Mucosa of rectum (tissue), 2 donors: ENCODE data around the gene GPNMB.

ENCODE experiments used
- H3K27ac ChIP-seq, 2 donors: one replicate each; pipeline ENCODE4 v1.7.0; 2013; ENCODE audit warnings: inconsistent platforms in 2 of 2, low read depth in 2 of 2, low read length in 2 of 2
- H3K27me3 ChIP-seq, 2 donors: one replicate each; pipeline ENCODE4 v1.7.0; 2013; ENCODE audit warnings: low read length in 2 of 2; ENCODE audit not compliant: control insufficient read depth in 2 of 2, insufficient read depth in 2 of 2
- H3K36me3 ChIP-seq, 2 donors: one replicate each; pipeline ENCODE4 v1.7.0; 2013; ENCODE audit warnings: low read length in 2 of 2; ENCODE audit not compliant: control insufficient read depth in 2 of 2, insufficient read depth in 2 of 2
- H3K4me1 ChIP-seq, 2 donors: one replicate each; pipeline ENCODE4 v1.7.0; 2013; ENCODE audit warnings: low read length in 2 of 2, mild to moderate bottlenecking in 1 of 2; ENCODE audit not compliant: control insufficient read depth in 2 of 2, insufficient read depth in 2 of 2
- H3K4me3 ChIP-seq, 2 donors: one replicate each; pipeline ENCODE4 v1.7.0; 2013; ENCODE audit warnings: low read length in 2 of 2
- H3K9ac ChIP-seq, 2 donors: one replicate each; pipeline ENCODE4 v1.7.0; 2013; ENCODE audit warnings: low read length in 2 of 2, low read depth in 1 of 2, mild to moderate bottlenecking in 1 of 2
- H3K9me3 ChIP-seq, 2 donors: one replicate each; pipeline ENCODE4 v1.7.0; 2013; ENCODE audit warnings: low read length in 2 of 2; ENCODE audit not compliant: control insufficient read depth in 2 of 2
- donor health status: healthy.
- donor health status: Normal muscosa, but diverticular disease.

GPNMB gene

GRCh38 chr7:23211589-23211988, 35.0 kb upstream of the GPNMB start:
- no peaks in the 10 kb centered on the region for H3K36me3 ChIP-seq
- H3K27ac ChIP-seq, result no peak overlapping the region
- H3K9me3 ChIP-seq, result no peaks in the 10 kb centered on the region
- peaks cover 6 to 8% of the 10 kb centered on the region in 2 donors for H3K4me1 ChIP-seq
- no peak overlapping the region for H3K4me3 ChIP-seq
- no peak overlapping the region for H3K9ac ChIP-seq
- no peaks in the 10 kb centered on the region for H3K27me3 ChIP-seq

DNA sequence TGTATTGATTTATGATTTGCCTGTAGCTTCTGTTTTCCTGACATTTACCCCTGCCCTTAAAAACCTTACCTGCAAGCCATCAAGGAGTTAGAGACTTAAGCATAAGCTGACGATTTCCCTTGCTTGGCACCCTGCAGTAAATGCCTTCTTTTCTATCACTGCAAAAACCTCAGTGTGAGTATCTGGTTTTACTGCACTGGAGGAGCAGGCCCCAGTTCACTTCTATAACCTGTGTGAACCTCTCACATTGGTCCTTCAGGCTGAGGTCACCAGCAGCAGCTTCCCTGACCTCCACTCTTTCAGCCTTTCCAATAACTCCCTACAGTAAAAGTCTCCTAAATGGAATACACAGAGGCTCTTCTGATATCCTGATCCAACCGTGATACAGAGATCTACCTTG, 34.2 kb upstream of the GPNMB start:
- H3K27me3 ChIP-seq, result no peaks in the 10 kb centered on the region
- H3K36me3 ChIP-seq, result no peaks in the 10 kb centered on the region
- no peak overlapping the region for H3K9ac ChIP-seq
- no peak overlapping the region for H3K27ac ChIP-seq
- peaks cover 6 to 8% of the 10 kb centered on the region in 2 donors for H3K4me1 ChIP-seq
- no peaks in the 10 kb centered on the region for H3K9me3 ChIP-seq
- no peak overlapping the region for H3K4me3 ChIP-seq

- Histone ChIP-seq H3K4me1 (peaks cover 6% of the 10 kb centered on the region in 2 donors), H3K9me3 (no peaks in the 10 kb centered on the region), H3K27ac (no peak overlapping the region), H3K36me3 (no peaks in the 10 kb centered on the region), H3K27me3 (no peaks in the 10 kb centered on the region), H3K9ac (no peak overlapping the region), H3K4me3 (no peak overlapping the region)
Observed at GRCh38 chr7:23212841-23213240, 33.7 kb upstream of the GPNMB start.

DNA sequence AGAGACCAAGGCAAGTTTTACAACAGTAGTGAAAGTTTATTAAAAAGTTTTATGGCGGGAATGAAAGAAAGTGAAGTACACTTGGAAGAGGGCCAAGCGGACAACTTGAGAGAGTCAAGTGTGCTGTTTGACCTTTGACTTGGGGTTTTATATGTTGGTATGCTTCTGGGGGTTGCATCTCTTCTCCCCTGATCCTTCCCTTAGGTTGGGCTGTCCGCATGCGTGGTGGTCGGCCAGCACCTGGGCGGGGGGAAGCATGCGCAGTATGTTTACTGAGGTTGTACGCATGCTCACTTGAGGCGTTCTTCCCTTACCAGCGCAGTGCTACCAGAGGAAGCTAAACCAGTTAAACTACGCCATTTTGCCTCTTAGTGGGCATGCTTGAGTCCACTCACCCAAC, 32.8 kb upstream of the GPNMB start:
- Histone ChIP-seq H3K4me3 (no peak overlapping the region), H3K27ac (no peak overlapping the region), H3K4me1 (peaks cover 6% of the 10 kb centered on the region in 2 donors), H3K27me3 (no peaks in the 10 kb centered on the region), H3K9me3 (no peaks in the 10 kb centered on the region), H3K36me3 (no peaks in the 10 kb centered on the region), H3K9ac (no peak overlapping the region)

DNA sequence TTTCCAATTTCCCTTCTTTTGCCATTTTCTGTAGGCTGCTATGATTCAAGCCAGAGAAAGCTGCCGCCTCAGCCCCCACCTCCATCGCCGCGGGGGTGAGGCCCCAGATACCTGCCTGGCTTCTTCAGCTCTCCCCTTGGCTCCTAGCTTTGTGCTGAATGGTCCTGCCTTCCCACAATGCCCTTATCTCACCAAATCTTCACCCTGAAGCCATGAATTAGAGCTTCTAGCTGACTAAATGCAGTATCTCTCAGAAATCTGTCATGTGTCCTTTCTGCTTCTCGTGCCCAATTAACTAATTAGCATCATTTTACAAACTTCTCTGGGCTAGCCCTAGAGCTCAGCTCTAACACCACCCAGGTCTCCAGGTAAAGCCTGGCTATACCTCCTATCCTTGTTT, 32.2 kb upstream of the GPNMB start:
- Histone ChIP-seq H3K9ac (no peak overlapping the region), H3K27ac (no peak overlapping the region), H3K4me1 (peaks cover 6% of the 10 kb centered on the region in 2 donors), H3K36me3 (no peaks in the 10 kb centered on the region), H3K27me3 (no peaks in the 10 kb centered on the region), H3K9me3 (no peaks in the 10 kb centered on the region), H3K4me3 (no peak overlapping the region)

DNA sequence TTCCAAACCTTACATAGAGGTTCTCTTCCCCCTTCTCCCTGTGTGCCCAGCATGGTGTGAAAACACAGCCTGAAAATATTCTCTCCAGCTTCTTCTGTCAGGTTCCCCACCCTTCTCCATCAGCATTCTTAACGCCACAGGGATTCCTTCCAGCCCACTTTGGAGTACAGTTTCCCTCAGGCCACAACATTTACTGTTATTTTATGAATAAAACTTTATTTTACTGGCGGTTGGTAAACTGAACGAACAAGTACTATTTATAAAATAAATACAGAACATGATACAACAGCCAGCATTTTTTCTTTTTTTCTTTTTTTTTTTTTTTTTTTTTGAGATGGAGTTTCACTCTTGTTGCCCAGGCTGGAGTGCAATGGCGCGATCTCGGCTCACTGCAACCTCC, 31.6 kb upstream of the GPNMB start:
- H3K27me3 ChIP-seq, result no peaks in the 10 kb centered on the region
- H3K9ac ChIP-seq, result no peak overlapping the region
- no peaks in the 10 kb centered on the region for H3K9me3 ChIP-seq
- H3K36me3 ChIP-seq, result no peaks in the 10 kb centered on the region
- peaks cover 6% of the 10 kb centered on the region in 2 donors for H3K4me1 ChIP-seq
- H3K27ac ChIP-seq, result no peak overlapping the region
- H3K4me3 ChIP-seq, result no peak overlapping the region

DNA sequence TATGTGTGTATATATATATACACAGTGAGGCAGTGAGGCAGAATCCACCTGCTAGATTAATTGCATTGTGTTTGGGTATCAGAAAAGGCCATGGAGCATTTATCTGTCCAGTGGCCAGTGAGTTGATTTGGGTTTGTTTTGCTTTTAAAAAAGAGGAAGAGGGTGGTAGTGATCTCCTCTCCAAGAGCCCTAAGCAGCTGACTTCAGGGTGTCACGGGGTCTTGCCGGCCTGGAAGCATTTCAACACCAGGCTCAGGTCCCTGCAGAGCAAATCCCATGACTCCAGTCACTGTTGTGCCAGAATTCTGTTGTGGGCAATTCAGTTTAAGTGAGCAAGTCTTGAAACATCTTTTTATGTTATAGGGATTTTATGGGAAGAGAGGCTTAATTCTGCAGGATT, 30.6 kb upstream of the GPNMB start:
- H3K9ac ChIP-seq, result no peak overlapping the region
- peak overlapping the region in 1 of 2 donors; percentile 23 for H3K27ac ChIP-seq
- H3K36me3 ChIP-seq, result no peaks in the 10 kb centered on the region
- no peaks in the 10 kb centered on the region for H3K9me3 ChIP-seq
- H3K4me3 ChIP-seq, result no peak overlapping the region
- H3K4me1 ChIP-seq, result peaks cover 6% of the 10 kb centered on the region in 2 donors
- no peaks in the 10 kb centered on the region for H3K27me3 ChIP-seq

DNA sequence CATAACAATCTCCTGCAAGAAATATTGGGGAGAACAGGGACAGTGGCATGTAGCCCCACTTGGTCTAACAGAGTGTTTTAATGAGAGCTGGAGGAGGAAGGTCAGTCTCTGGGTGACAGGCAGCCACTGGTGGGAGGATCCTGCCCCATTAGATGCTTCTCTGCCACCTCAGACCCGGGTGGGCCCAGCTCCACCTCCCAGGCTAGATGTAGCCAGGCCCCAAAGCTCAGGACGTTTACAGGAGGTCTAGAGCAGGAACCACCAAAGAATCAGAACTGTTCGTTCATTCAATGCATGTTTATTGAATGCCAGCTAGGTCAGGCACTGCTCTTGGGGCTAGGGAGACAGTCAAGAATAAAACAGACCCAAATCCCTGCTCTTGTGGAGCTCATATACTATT, 28.4 kb upstream of the GPNMB start:
- Histone ChIP-seq H3K4me1 (peaks cover 0 to 2% of the 10 kb centered on the region in 2 donors), H3K27ac (no peak overlapping the region), H3K36me3 (no peaks in the 10 kb centered on the region), H3K9ac (no peak overlapping the region), H3K27me3 (no peaks in the 10 kb centered on the region), H3K9me3 (no peaks in the 10 kb centered on the region), H3K4me3 (no peak overlapping the region)

DNA sequence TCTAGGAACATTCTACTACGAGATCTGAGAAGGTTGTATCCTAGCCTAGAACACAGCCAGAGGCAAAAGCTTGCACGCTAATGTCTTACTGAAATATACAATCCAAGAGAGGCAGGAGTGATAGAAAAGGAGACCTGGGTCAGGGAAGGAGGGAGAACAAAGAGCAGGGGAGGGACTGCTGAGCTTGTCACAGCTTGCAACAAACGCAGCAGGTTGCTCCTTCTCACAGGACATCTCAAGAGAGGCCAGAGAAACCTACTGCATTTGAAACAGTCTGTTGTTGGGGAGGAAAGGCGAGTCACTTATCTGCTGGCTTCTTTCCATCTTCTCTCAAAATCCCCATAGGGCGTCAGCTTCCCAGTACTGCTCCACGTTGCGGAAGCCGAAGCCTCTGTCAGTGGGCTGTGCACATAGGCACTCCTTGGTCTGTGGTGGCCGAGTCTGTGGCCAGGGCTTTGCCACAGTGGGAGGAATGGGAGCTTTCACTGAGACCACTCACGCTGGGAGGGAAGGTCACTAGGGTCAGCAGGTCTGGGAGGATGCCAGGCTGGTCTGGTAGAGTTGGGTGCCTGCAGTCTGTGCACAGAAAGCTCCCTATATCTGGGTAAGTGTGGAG, 25.8 kb upstream of the GPNMB start:
- no peak overlapping the region for H3K4me3 ChIP-seq
- no peaks in the 10 kb centered on the region for H3K36me3 ChIP-seq
- H3K4me1 ChIP-seq, result no peaks in the 10 kb centered on the region
- H3K27ac ChIP-seq, result no peak overlapping the region
- H3K27me3 ChIP-seq, result no peaks in the 10 kb centered on the region
- H3K9me3 ChIP-seq, result no peaks in the 10 kb centered on the region
- no peak overlapping the region for H3K9ac ChIP-seq

DNA sequence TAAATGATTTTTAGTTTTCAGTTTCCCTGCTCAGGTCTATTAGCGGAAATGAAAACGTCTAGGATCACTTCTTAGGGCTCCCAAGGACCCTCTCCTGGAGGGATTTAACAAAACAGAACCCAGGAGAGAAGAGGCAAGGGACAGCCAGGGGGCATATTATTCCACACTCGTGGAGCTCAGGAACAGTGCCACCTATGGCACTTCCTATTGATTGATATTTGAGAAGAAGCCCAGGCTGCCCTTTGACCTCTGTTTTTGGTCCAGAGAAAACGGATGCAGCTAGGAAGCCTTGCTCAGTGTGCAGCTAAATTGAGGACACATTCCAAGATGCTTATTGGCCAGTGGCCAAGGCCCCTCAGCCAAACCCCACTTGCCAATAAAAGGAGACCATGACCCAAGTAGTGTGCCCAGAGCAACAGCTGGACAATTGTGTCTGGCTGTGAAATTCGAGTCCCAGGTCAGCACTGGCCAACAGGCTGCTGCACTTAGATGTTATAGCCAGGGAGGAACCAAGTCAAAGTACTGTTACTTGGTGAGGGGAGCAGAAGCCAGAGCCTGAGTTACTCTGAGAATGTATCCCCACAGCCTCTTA, 24.0 kb upstream of the GPNMB start:
- Histone ChIP-seq H3K27ac (no peak overlapping the region), H3K4me3 (no peak overlapping the region), H3K4me1 (no peaks in the 10 kb centered on the region), H3K9me3 (no peaks in the 10 kb centered on the region), H3K27me3 (no peaks in the 10 kb centered on the region), H3K9ac (no peak overlapping the region), H3K36me3 (no peaks in the 10 kb centered on the region)
